HUDEP-2 (cell line): ENCODE data around the gene KIF1A.

Source experiments
- DNase-seq, 76 experiments: peaks; one replicate each; lab custom pipeline; 2025; ENCODE audit not compliant: unreplicated experiment in 76 of 76; lab: John Stamatoyannopoulos, UW

The KIF1A gene

DNA sequence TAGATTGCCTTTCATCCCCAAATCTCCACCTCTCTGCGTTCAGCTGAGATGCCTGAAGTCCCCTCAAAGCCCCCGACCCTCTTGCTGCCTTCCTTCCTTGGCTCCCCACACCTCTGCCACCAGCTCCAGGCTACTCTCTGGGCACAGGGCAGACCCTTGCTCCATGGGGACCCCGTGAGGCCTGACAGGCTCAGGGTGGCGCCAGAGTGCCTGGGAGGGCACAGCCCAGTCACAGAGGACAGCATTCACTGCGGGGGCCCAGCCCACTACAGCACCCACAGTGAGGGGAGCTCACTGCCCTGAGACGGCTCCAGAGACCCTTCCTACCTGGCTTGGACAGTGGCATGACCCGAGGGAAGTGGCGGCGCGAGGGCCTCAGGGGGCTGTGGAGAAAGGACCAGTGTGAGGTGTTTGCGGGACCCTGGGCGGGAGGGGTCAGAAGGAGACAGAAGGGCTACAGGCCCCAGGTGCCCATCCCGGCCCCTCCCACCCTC, 77.4 kb downstream of the KIF1A start:
- no peak for DNase-seq

DNA sequence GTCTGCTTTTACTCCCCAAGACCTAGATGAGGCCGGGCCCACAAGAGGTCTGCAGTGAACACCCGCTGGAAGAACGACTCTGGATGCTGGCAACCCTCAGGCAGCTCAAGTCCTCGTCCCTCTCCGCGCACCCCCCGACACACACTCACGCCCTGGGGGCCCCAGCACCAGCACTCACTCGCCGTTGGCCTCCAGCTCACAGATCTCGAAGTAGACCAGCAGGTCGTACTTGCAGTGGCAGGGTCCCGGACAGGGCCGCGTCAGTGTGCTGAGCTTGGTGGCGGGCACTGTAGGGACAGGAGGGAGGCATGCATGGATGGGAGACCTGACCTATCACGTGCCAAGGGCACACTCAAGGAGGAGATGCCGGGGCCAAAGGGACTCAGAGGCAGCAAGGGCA, 78.9 kb downstream of the KIF1A start:
- no peak for DNase-seq

DNA sequence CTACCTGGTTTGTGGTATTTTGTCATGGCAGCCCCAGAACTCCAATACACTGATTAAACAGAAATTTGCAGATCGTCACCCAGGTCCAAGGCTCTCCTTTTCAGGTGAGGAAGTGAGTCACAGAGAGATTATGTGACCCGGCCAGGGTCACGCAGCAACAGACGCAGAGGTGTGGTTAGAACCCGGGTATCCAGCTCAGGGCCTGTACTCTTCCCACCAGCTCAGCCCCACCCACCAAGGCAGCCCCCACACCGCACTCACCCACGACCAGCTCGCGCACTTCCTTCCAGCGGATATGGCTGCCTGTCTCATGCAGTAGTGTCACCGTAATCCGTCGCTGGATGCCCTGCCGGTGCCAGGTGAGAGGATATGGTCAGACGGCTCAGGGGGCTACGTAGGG, 80.2 kb downstream of the KIF1A start:
- DNase-seq, result no peak

DNA sequence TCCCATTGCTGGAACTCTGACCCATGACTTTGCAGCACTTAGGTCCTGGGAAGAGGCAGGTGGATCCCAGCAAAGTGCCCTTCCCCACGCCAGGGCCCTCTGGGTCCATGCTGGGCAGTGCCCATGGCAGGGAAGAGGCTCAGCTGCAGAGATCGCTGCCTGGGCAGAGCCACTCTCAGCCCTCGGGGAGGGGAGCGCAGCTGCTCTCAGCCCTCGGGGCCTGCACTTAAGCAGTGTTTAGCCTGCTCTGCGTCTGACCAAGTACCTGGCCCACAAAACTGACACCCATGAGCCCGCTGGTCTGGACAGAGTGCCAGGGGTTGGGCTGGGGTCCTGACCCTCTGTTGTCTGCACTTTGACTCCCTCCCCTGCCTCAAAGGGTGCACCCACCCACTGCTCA, 82.1 kb downstream of the KIF1A start:
- DNase-seq, result no peak

DNA sequence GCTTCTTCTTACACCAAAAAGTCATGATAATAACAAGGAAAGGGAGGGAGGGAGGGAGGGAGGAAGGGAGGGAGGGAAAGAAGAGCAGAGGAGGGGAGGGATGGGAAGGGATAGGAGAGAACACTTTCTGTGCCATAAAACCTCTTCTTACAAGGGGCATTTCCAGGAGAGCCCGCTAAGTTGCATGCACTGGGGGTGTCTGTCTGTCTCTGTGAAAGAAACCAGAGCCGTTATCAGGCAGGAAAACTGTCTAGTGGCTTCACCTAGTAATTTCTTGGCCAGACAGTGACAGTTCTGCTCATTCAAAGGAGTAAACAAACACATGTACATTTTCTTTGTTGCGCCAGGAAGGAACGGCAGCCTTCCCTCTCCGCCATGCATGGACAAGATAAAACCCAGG, 82.5 kb downstream of the KIF1A start:
- DNase-seq, result no peak

DNA sequence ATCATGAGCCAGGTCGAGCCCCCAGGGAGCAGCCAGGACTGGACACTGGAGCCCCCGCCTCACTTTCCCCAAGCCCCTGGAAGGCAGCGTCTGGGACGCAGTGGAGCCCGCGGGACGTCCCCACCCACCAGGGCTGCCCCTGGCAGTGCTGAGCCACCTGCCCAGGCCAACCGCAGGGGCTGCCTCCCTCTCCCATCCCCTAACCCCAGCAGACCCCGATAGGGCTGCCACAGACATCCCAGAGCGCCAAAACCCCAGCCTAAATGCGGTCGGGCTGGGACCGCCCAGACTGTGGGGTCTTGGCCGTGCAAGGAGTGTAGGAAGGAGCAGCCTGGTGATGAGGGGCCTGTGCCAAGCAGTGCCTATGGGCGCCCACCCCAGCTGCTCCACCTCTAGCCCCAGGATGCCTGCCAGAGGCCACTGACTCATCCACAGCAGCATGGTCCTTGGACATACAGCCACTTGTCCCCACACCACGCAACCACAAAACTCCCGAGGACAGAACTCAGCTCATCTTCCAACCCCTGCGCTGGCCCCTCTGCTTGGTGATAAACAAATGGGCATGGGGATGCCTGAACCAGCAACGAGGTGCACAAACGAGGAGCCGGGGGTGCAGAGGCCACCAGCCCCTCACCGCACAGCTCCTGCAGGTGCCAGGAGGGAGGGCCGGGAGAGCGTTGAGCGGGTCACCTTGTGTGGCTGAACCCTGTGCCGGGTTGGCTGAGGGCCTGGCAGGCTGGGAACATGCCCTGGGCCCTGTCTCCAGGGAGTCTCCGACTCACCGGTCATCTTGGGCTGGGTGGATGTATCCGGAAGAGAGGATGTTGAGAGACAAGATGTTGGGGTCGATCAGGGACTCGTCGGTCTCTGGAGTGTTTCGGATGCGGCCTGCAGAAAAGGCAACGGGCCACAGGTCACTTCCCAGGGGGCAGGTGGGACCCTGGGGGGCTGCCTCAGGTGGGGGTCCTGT, 83.5 kb downstream of the KIF1A start:
- no peak for DNase-seq

DNA sequence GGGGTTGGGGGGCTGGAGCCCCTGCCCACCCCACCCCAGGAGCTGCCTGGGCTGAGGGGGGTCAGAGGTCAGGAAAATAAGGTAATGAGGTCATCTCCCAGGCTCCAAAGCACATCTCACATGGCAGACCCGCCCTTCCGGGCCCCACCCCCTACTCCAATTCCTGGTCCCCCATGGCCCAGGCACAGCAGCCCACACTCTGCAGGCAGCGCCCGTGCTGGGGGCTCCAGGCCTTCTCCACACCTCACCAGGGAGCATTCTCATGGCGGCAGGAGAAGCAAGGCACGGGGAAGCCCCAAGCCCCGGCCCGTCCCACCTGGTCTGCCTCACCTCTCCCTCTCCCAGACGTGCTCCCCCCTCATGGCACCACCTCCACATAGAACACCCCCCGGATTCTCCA, 84.5 kb downstream of the KIF1A start:
- no peak for DNase-seq

DNA sequence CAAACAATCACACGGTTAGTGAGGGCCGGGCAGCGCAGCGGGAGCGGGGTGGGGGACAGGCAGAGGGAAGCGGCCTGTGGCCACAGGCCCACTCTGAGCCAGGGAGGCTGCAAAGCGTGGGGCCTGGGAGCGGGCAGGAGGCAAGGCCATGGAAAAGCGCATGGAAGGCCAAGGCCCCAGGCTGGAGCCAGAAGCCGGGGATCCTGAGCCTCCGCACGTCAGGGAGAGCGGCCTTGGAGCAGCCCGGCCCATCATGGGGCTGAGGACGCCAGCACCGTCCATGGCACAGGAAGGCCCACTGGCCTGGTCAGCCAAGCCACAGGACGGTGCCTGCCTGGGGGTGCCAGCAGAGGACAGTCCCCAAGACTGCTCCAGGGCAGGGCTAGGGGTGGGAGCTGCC, 85.3 kb downstream of the KIF1A start:
- no peak for DNase-seq

DNA sequence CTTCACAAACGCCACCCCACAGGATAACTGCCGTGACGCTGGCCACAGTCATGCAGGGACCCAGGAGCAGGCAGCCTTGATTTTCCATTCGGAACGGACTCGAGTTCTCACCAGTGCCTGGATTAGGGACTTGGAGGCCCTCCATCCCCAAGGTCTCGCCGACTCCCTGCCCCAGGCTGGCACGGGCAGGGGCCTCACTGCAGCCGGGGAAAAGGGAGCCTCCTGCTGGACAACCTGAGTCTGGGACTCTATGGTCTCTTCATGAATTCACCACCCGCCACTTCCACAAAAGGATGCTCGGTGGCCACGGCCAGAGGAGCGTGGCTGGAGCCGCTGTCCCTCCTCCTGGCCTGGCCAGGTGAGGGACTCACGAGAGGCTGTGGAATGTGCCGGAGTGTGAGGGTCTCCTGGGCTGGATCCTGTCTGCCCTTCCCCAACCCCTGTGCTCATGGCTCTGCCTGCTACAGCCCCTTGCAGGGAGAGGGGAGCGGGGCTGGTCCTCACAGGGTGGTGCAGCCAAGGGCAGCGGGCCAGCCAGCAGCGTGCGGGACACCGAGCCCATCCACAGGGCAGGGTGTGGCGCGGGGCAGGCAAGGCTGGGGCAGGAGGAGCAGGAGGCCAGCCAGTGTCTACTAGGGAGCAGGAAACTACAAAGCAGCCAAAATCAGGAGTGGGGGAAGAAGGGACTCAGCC, 86.1 kb downstream of the KIF1A start:
- DNase-seq, result peak in 4 of 76 experiments; percentile 1 to 6 (median 3)

DNA sequence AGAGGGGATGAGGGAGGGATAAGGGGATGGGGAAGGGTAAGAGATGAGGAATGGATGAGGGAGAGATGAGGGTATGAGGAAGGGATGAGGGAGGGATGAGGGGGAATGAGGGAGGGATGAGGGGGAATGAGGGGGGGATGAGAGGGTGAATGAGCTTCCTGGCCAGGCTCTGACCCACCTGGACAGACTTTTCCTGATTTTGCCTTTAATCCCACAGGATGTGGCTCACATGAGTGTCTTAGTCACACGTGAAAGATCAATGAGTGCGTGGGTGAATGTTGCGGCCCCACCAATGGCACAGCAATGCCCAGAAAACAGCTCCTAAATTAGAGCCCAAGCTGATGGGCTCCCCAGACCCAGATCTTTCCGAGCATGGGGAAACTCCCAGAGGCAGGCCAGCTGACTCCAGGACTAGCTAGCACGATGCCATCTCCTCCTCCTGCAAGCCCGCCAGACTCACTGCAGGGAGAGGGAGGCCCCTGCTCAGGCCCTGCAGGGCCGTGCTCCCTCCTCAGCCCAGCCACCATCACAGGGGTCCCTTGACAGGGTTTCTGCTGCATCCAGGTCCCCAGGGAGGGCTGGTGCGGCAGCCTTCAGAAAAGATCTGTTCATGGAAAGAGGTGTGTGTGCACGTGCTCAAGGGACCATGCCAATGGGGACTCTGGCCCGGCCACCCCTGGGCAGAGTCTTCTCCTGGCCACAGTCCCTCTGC, 87.0 kb downstream of the KIF1A start:
- DNase-seq, result no peak

DNA sequence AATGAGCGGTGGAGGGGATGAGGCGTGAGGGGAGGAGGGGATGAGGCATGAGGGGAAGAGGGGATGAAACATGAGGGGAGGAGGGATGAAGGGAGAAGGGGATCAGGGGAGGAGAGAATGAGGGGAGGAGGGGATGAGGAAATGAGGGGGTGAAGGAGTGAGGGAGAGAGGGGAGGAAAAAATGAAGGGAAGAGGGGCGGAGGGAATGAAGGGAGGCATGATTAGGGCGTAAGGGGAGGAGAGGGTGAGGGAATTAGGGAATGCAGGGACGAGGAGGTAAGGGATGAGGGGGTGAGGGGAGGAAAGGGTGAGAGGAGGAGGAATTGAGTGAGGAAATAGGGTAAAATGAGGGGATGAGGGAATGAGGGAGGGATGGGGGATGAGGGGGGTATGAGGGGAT, 87.8 kb downstream of the KIF1A start:
- no peak for DNase-seq

DNA sequence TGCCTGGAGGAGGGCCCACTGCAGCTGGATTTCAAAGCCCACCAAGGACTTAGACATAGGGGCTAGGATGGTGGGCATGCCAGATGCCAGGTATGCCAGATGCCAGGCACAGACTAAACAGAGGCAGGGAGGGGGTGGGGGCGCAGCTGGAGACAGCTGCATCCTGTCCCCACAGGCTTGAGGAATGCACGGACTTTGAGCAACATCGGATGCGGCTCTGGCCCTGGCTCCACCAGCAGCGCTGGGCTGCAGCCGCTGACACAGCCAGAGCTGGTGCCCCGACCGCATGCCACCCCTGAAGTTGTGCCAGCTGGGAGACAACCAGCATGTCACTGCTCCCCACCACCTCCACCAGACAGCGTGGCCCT, 88.9 kb downstream of the KIF1A start:
- DNase-seq, result no peak

DNA sequence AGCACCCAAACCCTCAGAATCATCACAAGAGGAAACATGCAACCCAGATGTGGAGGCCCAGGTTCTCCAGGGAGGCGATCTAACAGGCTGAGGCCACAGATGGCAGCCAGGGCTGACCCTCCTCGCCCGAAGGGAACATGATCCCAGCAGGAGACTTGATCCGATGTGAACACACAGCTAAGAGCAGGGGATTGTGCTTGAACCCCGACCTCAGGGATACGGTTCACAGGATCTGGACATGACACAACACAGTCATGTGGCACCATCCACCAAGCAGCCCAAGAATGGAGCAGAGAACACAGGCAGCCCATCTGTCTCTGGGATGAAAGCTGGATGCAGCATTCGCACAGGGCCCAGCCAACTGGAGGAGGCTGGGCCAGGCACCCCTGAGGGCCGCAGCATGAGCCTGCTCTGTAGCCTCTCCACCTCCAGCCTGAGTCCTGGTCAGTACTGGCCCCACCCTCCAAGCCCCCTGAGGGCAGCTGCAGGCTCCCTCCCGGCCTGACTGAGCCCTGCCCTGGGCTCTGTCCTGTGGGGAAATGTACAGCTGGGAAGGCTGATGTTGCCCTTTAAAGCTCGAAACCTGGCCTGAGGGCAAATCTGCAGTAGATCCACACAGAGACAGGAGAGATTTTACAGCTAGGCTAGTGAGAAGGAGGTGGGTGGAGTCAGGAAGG, 89.4 kb downstream of the KIF1A start:
- no peak for DNase-seq

DNA sequence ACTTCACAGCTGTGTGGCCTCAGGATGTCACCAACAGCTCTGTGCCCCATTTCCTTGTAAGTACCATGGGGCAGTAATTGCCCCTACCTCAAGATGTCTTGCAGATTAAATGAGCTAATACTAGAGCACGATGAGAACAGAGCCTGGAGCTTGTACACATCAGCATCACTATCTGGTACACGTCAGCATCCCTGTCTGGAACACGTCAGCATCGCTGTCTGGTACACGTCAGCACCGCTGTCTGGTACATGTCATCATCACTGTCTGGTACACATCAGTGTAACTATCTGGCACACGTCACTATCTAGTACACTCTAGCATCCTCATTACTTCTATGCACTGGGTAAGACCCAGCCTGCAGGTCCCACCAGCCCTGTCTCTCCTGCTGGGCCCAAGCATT, 91.2 kb downstream of the KIF1A start:
- DNase-seq, result no peak

DNA sequence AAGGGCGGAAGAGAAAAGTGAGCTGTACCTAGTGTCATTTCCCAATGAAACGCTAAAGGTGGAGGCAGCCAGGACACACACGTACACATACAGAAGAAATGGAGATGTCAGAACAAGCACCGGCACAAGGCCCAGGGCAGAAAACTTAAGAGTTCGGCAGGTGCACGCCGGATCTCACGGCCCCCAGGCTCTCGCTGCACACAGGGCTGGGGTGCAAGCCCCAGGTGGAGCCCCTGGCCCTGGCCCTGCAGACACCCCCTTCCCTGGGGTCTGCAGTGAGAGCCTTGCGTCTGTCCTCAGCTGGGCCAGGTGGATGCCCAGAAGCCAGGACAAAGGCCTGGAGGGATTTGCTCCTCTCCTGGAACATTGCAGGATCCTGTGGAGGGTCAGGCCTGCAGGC, 91.7 kb downstream of the KIF1A start:
- DNase-seq, result no peak

DNA sequence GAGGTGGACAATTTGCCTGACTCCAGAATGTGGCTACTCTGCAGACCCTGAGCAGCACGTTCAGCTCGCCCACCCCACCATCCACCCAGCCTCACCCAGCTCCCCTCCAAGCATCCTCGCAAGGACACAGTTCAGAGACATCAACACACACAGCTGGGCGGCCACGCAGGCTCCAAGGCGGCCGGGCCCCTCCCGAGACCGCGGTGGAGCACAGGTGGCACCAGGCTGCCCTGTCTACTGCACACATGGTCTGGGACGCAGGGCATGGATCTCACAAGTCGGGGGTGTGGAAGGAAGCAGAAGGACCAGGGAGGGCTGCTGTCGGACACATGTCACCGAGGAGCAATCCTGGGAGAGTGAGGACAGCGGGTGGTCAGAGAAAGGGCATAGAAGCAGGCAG, 92.1 kb downstream of the KIF1A start:
- DNase-seq, result no peak

DNA sequence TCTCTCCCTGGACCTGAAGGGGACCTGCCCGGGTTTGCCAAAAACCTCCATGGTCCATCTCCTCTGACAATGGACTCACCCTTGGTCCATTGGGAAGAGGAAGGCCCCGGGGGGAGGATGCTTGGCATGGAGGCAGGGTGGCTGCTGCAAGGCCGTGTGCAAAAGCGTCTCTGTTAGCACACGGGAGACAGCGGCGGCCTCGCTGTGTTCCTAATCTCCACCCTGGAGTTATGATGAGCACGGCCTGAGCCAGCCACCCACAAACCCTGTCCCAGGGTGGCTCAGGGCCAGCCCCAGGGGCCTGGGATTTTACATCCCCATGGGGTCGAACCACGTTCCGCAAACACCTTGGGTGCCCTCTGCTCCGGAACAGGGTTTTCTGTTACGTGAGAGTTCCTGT, 92.6 kb downstream of the KIF1A start:
- no peak for DNase-seq

DNA sequence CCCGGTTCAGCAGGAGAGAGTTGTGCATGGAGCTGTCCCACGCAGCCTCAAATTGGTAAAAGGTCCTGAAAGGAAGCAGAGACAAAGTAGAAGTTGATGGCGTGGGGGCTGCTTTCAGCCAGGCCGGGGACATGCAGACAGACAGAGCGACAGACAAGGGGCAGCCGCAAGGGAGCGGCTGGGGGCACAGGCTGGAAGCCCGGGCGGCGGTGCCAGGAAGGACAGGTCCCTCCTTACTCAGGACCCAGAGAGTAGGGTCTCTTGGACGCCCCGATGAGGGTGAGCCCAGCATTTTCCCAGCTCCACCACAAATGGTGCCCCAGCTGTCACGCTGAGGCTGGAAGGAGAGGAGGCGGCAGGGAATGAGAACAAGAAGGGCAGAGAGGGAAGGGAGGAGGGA, 93.1 kb downstream of the KIF1A start:
- DNase-seq, result no peak

DNA sequence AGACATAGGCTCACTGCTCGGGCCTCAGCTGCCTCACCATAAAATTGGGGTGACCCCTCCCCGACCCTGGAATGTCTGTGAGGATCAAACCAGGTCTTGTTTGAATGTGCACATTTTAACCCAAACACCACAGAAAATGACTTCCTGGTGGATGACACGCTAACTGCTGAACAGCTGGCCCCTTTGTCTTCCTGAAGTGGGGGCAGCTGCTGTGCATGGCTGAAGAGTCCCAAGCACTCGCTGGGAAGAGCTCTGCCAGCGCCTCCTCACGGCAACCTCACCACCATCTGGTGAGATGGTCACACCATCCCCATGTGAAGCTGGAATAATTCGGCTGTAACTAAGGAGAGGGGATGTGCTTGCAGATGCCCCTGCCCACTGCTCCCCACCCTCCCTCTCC, 94.3 kb downstream of the KIF1A start:
- DNase-seq, result no peak

DNA sequence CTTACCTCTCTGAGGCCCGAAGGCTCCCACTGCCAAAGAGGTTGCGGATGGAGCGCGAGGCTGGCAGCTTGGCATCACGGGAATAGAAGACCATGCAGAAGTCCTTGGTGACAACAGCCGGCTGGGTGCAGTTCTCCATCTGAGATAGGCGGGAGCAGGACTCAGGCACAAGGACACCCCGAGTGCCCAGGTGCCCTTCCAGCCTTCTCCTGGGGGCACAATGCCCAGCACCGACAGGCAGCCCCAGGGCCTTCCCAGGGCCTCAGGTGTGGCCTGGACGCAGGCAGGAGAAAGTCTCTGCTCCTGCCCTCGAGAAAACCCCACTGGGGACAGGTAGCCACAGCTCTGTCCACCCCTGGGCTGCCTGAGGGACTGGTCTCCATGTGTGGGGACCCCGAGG, 94.8 kb downstream of the KIF1A start:
- no peak for DNase-seq

DNA sequence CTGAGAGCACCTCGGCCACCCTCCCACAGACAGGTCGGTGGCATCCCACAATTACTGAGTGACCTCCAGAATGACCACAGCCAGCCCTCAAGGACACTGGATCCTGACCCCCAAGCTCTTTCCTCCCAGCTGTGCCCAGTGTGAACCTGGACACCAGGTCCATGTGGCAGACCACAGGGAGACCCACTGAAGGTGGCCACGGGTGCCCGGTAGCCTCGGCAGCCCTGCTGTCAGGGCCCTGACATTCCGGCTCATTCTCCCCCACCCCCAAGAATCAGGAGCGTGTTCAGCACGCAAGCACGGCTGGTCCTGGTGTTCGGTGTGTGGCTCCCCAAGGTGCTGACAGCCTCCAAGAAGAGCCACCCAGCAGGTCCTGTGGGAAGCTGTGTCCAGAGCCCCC, 95.6 kb downstream of the KIF1A start:
- no peak for DNase-seq
